OCI-LY7 (cell line): ENCODE measurements around the gene IRX4. TPM values are rescaled to one million over a fixed set of nuclear protein-coding genes. Genes with fewer than 3 reads are reported as not detected.
A peak's percentile ranks its signal among the peaks of the same experiment; 100 is the strongest.

ENCODE experiments used
- BruUV-seq: library from RNA; stranded (reverse); fragments of 400-500 nt; replicated peaks from 2 replicates; lab custom pipeline; 2021; lab: Mats Ljungman, UMichigan
- CTCF ChIA-PET: fragments of 300-600 bp; sonication (Branson Sonifier 250); formaldehyde crosslinking; loops from one replicate; lab custom pipeline; 2022; ENCODE audit warnings: antibody characterized with exemption; ENCODE audit not compliant: unreplicated experiment; lab: Charles Lee
- POLR2A ChIA-PET: fragments of 300-600 bp; sonication (Branson Sonifier 250); formaldehyde crosslinking; loops from one replicate; lab custom pipeline; 2022; ENCODE audit warnings: antibody characterized with exemption; lab: Charles Lee
- DNase-seq: peaks from one replicate; pipeline ENCODE4 v3.0.0-alpha.2; 2015; ENCODE audit warnings: low spot score
- H2AFZ ChIP-seq: fragments of 200-600 bp; sonication (generic), shearing (Covaris generic); 2 replicates; pipeline ENCODE4 v1.6.1; 2014; ENCODE audit warnings: mild to moderate bottlenecking, antibody characterized with exemption, low read length, moderate library complexity
- H3K27ac ChIP-seq: fragments of 200-600 bp; sonication (generic); 2 replicates; pipeline ENCODE4 v1.5.1; 2014; ENCODE audit warnings: mixed run types, low read depth, mild to moderate bottlenecking, moderate library complexity, low read length, inconsistent platforms; ENCODE audit not compliant: poor library complexity, severe bottlenecking
- H3K36me3 ChIP-seq: fragments of 200-600 bp; sonication (generic); 2 replicates; pipeline ENCODE4 v1.6.1; 2014; ENCODE audit warnings: mild to moderate bottlenecking, antibody characterized with exemption, low read length, moderate library complexity, mixed read lengths; ENCODE audit not compliant: insufficient read depth
- H3K4me1 ChIP-seq: fragments of 200-600 bp; sonication (generic); 2 replicates; pipeline ENCODE4 v1.5.1; 2014; ENCODE audit warnings: mild to moderate bottlenecking, low read length; ENCODE audit not compliant: insufficient read depth, poor library complexity, severe bottlenecking
- H3K4me2 ChIP-seq: fragments of 200-600 bp; sonication (generic); 2 replicates; pipeline ENCODE4 v1.6.1; 2014; ENCODE audit warnings: mild to moderate bottlenecking, low read length
- H3K4me3 ChIP-seq: fragments of 200-600 bp; sonication (generic); 2 replicates; pipeline ENCODE4 v1.5.1; 2014; ENCODE audit warnings: mild to moderate bottlenecking, low read depth, low read length; ENCODE audit not compliant: poor library complexity, severe bottlenecking
- H3K79me2 ChIP-seq: fragments of 200-600 bp; sonication (generic); 2 replicates; pipeline ENCODE4 v1.6.1; 2016; ENCODE audit warnings: low read depth, mild to moderate bottlenecking, low read length, moderate library complexity, mixed read lengths; ENCODE audit not compliant: insufficient read depth
- H3K9me2 ChIP-seq: fragments of 200-600 bp; sonication (generic); 2 replicates; pipeline ENCODE4 v1.6.1; 2016; ENCODE audit warnings: mild to moderate bottlenecking, low read length, mixed read lengths; ENCODE audit not compliant: insufficient read depth
- H3K9me3 ChIP-seq: fragments of 200-600 bp; sonication (generic); 2 replicates; pipeline ENCODE4 v1.6.1; 2014; ENCODE audit warnings: mild to moderate bottlenecking, mixed run types, low read length, mixed read lengths
- H4K20me1 ChIP-seq: fragments of 200-600 bp; sonication (generic); 2 replicates; pipeline ENCODE4 v1.6.1; 2014; ENCODE audit warnings: mild to moderate bottlenecking, antibody characterized with exemption, low read length, moderate library complexity, mixed read lengths; ENCODE audit not compliant: insufficient read depth
- EZH2phosphoT487 ChIP-seq: fragments of 200-600 bp; sonication (generic); IDR thresholded peaks from 2 replicates; pipeline ENCODE4 v1.6.1; 2018; ENCODE audit warnings: low read depth, borderline replicate concordance, mild to moderate bottlenecking, mixed run types, antibody characterized with exemption, low read length, moderate library complexity, mixed read lengths
- intact Hi-C: fragments of 100-400 bp; cut with micrococcal nuclease; formaldehyde crosslinking; loops from one replicate; pipeline ENCODE4 v1.10.0; 2022; ENCODE audit not compliant: unreplicated experiment
- total RNA-seq, 2 experiments: library from RNA; depleted of rRNA in 1 of 2; stranded (reverse); fragments of >200 nt in 1 of 2; shearing (Covaris generic) in 1 of 2; gene quantifications; 2 replicates each; pipeline ENCODE4 v1.2.3, GENCODE V29; 2014 to 2022
- TF ChIP-seq, protein P1 (sequence below): fragments of 200-600 bp; sonication (generic); conservative IDR thresholded peaks from 2 replicates; pipeline ENCODE4 v1.5.1; 2014; ENCODE audit warnings: mild to moderate bottlenecking, antibody characterized with exemption, low read length, moderate library complexity, mixed read lengths

The IRX4 gene
- total RNA-seq, 2 experiments from 2014 or later = not detected

DNA sequence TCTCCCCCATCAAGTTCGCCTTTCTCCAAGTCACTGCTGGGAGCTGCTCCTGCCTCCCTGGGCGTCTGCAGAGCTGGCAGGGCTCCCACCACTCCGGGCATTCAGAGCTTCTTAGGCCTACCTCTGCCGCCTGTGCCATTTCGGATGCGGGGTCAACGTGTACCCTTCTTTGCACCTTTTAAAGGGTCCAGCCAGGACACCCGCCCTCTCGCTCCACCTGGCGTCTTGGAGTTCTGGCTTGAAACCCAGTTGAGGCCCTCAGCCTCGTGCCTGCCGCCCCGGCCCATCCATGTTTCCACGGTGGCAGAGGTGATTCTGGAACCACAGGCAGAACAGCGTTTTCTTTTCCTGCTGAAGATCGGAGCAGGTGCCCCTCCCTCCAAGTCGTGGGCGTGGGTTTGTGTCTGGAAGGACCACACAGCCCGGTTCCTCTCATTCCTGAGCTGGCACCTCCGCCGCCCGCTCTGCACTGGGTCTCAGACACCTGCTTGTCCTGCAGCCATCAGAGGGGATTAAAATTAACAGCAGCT is 48.6 kb downstream of the IRX4 start:
- intact Hi-C loops = no loop called here
- H2AFZ ChIP-seq = no peak overlapping the region
- CTCF ChIA-PET = no interaction called here
- no peak overlapping the region for H3K27ac ChIP-seq
- H3K4me2 ChIP-seq = no peak overlapping the region
- no peaks in the 10 kb centered on the region for H3K79me2 ChIP-seq
- H3K4me1 ChIP-seq = no peaks in the 10 kb centered on the region
- POLR2A ChIA-PET = no interaction called here
- no peak overlapping the region for H3K4me3 ChIP-seq
- no peaks in the 10 kb centered on the region for H4K20me1 ChIP-seq
- DNase-seq = no peak
- no peak for TF ChIP-seq EZH2phosphoT487
- TF ChIP-seq, protein P1, sequence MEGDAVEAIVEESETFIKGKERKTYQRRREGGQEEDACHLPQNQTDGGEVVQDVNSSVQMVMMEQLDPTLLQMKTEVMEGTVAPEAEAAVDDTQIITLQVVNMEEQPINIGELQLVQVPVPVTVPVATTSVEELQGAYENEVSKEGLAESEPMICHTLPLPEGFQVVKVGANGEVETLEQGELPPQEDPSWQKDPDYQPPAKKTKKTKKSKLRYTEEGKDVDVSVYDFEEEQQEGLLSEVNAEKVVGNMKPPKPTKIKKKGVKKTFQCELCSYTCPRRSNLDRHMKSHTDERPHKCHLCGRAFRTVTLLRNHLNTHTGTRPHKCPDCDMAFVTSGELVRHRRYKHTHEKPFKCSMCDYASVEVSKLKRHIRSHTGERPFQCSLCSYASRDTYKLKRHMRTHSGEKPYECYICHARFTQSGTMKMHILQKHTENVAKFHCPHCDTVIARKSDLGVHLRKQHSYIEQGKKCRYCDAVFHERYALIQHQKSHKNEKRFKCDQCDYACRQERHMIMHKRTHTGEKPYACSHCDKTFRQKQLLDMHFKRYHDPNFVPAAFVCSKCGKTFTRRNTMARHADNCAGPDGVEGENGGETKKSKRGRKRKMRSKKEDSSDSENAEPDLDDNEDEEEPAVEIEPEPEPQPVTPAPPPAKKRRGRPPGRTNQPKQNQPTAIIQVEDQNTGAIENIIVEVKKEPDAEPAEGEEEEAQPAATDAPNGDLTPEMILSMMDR = no peak
- H3K9me3 ChIP-seq = no peaks in the 10 kb centered on the region
- no peaks in the 10 kb centered on the region for H3K9me2 ChIP-seq
- peaks cover 8% of the 10 kb centered on the region; the same call in 1 of the 2 replicates for H3K36me3 ChIP-seq
- no TSS peak for BruUV-seq

DNA sequence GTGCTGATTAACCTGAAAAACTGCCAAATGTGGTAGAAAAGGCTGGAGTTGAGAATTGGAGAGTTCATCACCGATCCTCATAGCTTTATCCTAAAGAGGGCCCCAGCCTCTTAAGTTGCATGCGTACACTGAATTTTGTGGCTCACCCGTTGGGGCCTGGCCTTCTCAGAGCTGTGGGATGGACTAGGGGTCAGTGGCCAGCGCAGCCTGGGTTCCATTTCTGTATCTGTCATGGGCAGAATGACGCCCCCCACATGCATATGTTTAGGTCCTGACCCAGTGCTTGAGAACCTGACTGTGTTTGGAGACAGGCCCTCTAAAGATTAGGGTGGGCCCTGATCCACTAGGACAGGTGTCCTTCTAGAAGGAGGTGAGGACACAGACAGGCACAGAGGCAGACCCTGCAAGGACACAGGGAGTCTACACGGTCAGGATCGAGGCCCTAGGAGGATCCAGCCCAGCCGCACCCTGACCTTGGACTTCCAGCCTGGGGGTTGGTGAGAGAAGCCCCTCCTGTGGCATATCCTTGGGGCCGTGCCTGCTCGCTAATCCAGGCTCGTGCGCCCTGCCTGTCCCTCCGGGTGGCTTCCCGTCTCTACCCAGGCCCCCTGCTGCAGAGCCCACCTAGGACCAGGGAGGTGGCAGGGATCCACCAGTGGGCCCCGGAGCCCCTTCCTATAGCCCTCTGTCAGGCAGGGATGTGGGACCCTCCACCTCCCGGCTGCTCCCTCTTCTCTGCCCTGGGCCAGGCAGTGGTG is 49.3 kb downstream of the IRX4 start:
- CTCF ChIA-PET = no interaction called here
- Histone ChIP-seq H3K79me2 (no peaks in the 10 kb centered on the region), H3K9me3 (no peaks in the 10 kb centered on the region), H3K27ac (no peak overlapping the region), H3K9me2 (no peaks in the 10 kb centered on the region), H3K4me1 (no peaks in the 10 kb centered on the region), H3K4me3 (no peak overlapping the region), H4K20me1 (no peaks in the 10 kb centered on the region), H3K36me3 (peaks cover 8% of the 10 kb centered on the region; the same call in 1 of the 2 replicates), H2AFZ (no peak overlapping the region), H3K4me2 (no peak overlapping the region)
- BruUV-seq = no TSS peak
- DNase-seq = no peak
- intact Hi-C loops = no loop called here
- TF ChIP-seq EZH2phosphoT487 = no peak
- POLR2A ChIA-PET = no interaction called here

DNA sequence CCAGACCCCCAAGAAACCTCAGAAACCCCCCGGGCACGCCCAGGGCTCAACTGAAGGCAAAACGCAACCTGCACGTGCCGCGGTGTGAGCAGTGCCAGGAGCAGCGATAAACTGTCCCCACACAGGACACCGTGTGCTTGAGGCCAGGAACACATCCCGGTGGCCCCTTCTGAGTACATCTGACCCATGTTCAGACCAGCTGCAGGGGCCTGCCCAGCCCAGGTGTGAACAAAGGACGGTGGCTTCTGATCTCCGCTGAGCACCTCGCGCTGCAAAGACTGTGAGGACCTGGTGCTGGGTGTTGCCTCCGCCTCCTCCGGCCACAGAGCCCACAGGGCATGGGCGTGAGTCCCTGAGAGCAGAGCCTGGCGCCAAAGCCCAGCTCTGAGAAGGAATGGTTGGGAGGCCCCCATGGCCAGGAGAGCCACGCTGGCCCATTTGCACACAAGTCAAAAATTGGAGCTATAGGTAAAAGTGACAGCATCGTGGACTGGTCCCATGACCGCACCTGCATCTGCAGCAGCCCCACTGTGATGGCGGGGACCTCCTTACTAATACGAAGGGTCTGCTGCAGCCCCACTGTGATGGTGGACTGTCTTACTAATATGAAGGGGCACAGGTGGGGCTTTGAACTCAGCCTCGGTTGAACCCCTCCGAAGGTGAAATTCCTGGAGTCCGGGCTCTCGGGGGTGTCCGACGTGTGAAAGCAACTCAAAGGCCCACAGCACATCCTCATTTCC is 50.0 kb downstream of the IRX4 start:
- no peaks in the 10 kb centered on the region for H3K9me2 ChIP-seq
- H3K4me2 ChIP-seq = no peak overlapping the region
- H3K27ac ChIP-seq = no peak overlapping the region
- TF ChIP-seq, protein P1 = no peak
- no peak for TF ChIP-seq EZH2phosphoT487
- H4K20me1 ChIP-seq = no peaks in the 10 kb centered on the region
- H3K9me3 ChIP-seq = no peaks in the 10 kb centered on the region
- intact Hi-C loops = no loop called here
- CTCF ChIA-PET = no interaction called here
- POLR2A ChIA-PET = no interaction called here
- no TSS peak for BruUV-seq
- no peak overlapping the region for H2AFZ ChIP-seq
- H3K4me1 ChIP-seq = no peaks in the 10 kb centered on the region
- peaks cover 8% of the 10 kb centered on the region; the same call in 1 of the 2 replicates for H3K36me3 ChIP-seq
- H3K4me3 ChIP-seq = no peak overlapping the region
- no peaks in the 10 kb centered on the region for H3K79me2 ChIP-seq
- peak; percentile 5 for DNase-seq
